Loucy (cell line): ENCODE measurements around the gene CYTH3.

Experiments
- EZH2phosphoT487 ChIP-seq: fragments of 200-600 bp; IDR thresholded peaks from 2 replicates; pipeline ENCODE4 v1.6.1; 2018; ENCODE audit warnings: antibody characterized with exemption, mild to moderate bottlenecking, moderate library complexity, borderline replicate concordance
- TF ChIP-seq, protein P1 (sequence below): fragments of 200-600 bp; sonication (generic); conservative IDR thresholded peaks from 2 replicates; pipeline ENCODE4 v1.5.1; 2014; ENCODE audit warnings: mild to moderate bottlenecking, antibody characterized with exemption, low read length

DNA sequence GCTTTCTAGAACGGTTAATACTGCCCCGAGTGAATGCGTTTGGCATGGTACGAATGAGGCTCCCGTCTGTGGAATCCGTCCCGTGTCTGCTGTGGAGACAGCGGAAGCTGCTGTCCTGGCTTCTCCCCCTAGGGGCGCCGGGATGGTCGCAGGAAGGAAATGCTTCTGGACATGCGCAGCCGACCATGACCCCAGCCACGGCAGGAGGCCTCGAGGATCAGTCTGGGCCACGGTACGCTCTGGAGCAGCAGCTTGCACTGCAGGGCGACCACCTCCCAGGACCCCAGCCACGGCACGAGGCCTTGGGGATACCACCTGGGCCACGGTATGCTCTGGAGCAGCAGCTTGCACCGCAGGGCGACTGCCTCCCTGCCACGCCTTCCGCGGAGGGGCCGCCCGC lies 107.9 kb downstream of the CYTH3 start:
- TF ChIP-seq, protein P1, sequence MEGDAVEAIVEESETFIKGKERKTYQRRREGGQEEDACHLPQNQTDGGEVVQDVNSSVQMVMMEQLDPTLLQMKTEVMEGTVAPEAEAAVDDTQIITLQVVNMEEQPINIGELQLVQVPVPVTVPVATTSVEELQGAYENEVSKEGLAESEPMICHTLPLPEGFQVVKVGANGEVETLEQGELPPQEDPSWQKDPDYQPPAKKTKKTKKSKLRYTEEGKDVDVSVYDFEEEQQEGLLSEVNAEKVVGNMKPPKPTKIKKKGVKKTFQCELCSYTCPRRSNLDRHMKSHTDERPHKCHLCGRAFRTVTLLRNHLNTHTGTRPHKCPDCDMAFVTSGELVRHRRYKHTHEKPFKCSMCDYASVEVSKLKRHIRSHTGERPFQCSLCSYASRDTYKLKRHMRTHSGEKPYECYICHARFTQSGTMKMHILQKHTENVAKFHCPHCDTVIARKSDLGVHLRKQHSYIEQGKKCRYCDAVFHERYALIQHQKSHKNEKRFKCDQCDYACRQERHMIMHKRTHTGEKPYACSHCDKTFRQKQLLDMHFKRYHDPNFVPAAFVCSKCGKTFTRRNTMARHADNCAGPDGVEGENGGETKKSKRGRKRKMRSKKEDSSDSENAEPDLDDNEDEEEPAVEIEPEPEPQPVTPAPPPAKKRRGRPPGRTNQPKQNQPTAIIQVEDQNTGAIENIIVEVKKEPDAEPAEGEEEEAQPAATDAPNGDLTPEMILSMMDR = no peak
- TF ChIP-seq EZH2phosphoT487 = no peak
